Measurements from ENCODE around the gene IMPDH1.

The IMPDH1 gene

DNA sequence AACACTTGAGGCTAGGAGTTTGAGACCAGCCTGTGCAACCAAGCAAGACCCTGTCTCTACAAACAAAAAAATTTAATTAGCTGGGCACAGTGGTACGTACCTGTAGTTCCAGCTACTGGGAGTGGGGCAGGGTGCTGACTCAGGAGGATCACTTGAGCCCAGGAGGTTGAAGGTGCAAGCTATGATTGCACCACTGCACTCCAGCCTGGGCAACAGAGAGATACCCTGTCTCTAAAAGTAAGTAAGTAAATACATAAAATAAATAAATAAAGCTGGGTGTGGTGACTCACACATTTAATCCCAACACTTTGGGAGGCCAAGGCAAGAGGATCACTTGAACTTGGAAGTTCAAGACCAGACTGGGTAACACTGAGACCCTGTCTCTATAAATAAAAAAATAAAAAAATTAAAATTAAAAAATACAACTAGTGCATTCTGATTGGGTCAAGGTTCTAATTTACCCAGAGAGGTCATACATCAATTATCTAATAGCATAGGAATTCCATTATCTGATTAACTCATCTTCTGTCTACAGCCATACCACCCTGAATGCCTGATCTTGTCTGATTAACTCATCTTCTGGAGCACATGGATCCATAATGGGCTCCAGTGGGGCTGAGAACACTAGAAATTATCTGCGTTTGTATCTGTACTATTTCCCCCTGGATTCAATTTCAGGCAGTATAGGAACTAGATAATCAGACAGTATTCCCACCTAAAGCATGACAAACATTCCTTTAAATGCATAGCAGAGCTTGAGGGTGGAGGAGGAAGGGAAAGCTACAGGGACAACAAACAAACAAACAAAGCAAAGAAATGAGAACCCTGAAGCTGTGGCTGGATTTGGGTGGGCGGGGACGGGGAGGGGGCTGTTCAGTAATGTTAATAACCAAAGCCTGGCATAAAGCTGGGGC lies 24.9 kb upstream of the IMPDH1 start:
- no peak for DNase-seq

DNA sequence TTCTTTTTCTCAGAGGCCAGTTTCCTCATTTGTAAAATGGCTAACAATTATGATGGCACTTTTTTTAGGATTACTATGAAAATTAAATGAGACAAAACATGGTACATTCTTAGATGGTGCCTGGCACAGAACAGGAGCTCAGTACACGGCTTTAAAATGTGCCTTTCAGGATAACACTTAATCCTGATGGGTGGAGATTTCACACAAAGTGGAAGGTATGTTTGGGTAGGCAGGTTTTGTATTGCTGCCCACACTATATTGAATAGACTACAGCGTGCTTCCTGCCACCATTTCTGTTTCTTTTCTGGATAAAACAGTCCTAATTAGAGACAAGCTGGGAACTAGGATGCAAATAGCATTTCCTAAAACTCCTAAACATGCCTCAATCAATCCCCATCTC lies 22.0 kb upstream of the IMPDH1 start:
- DNase-seq = no peak

DNA sequence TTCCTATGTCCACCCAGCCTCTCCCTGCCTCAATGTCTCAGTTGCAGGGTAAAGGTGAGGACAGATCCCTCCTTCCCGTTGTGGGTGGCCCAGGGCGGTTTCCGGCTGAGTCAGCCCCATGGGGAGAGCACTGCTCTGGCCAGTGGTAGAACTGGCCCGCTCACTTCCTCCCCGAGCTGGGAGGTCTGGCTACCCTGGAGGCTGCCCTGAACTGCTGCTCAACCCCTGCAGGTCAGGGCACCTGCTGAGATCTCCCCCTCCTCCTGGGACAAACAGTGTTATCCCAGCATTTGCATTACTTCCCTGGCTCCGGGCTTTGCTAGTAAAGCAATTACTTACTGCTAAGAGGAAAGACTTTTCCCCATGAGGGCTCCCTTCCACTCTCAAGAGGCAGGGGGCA lies 21.4 kb upstream of the IMPDH1 start:
- no peak for DNase-seq

DNA sequence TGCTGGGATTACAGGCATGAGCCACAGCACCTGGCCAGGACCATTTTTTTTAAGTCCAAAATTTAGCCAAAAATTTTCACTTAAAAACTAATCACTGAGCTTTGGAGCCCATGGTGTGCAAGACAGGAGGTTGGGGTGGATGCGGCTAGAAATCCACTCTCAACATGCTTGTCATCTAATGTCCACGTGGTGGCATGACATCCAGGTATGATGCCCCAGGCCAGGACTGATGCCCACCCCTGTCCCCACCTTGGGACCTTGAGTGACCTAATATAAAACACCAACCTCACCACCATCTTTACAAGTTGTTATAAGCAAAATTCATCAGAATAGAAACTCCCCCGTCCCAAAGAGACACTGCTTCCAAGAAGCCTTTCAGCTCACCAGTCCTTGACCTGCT lies 20.4 kb upstream of the IMPDH1 start:
- DNase-seq = no peak

DNA sequence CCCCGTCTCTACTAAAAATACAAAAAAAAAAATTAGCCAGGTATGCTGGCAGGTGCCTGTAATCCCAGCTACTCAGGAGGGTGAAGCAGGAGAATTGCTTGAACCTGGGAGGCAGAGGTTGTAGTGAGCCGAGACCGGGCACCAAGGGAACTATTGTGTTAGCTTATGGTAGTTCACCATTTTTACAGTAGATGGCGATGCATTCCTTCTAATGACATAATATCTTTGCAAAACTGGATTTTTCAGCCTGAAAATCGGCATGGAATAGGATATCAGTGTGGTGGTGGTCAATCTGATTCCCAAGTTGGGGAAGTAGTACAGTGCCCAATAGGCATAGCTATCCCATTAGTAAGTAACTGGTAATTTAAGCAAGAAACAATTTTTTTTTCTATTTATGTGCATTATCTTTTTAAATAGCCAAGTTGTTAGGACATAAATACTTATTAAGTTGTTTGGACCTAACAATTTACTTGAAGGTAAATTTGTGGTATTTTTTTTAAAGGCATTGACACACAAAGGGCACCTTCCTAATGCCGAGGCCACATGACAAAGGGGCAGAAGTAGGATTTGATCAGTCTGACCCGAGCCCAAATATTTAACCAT lies 17.6 kb upstream of the IMPDH1 start:
- DNase-seq = peak; percentile 64

DNA sequence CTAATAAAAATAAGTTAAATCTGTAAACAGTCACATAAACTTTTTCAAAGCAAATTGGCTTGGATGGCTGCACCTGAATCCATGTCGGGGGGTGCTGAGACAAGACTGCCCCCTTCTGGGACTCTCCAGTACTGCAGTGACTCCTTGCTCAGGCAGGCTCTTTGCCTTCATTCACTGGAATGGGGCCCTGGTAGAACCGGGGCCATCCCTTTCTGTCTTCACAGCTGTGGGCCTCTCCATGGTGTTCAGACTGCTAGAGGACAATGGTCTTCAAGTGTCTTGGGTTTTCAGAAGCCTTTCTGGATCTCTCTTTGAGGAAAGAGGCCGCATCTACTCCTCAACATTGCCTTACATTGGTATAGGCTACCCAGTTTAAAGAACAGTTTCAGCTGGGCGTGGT lies 16.1 kb upstream of the IMPDH1 start:
- DNase-seq = peak; percentile 70

DNA sequence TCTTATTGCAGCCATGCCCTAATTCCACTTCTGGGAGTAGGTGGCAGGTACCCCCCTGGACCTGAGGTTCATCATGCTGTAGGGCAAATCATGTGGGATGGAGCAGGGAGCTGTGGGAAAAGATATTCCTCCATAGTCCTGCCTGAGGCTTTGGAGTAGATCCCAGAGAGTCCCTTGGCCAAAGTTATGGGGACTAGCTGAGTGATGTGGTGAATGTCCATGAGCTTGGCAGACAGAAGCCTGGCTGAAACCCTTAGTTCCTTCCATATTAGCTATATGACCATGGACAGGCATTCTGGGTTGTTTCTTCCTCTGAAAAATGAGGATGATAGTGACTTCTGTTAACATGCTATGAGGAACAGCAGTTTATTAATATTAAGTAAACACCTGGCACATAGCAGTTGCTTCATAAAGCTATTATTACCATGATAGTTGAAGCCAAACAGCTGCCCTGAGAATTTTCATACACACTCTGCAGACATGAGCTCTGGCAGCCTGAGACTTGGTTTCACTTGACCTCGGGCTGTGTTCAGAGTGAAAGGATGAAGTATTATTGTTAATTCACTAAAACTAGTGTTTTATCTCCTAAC lies 15.0 kb upstream of the IMPDH1 start:
- no peak for DNase-seq

DNA sequence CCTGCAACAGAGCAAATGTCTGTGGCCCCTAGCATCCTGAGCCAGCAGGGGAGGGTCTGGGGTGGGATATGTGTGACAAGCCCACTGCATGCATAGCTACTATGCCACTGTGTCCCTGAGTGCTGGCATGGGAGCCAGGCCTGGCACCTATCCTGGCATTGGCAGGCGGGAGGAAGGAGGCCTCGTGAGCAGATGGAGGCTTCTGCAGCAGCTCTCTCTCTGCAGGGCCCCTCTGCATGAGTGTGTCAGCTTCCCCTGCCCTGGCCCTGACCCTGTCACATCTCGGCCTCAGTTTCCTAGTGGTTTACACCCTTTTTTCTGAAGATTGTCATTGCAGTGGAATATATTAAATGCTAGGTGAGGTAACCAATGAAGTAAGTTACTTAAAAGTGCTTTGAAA lies 13.1 kb upstream of the IMPDH1 start:
- DNase-seq = no peak

DNA sequence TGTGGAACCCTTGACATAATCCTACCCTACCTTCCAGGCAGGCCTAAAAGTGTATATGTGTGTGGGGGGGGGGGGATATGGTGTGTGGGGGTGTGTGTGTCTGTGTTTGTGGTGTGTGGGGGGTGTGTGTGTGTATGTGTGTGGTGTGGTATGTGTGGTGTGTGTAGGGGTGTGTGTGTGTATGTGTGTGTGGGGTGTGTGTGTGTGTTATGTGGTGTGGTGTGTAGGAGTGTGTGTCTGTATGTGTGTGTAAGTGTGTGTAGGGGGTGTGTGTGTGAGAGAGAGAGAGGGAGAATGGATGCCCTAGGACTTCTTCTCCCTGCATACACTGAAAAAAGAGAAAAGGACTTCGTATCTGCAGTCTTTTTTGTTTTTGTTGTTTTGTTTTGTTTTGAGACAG lies 12.3 kb upstream of the IMPDH1 start:
- DNase-seq = no peak

DNA sequence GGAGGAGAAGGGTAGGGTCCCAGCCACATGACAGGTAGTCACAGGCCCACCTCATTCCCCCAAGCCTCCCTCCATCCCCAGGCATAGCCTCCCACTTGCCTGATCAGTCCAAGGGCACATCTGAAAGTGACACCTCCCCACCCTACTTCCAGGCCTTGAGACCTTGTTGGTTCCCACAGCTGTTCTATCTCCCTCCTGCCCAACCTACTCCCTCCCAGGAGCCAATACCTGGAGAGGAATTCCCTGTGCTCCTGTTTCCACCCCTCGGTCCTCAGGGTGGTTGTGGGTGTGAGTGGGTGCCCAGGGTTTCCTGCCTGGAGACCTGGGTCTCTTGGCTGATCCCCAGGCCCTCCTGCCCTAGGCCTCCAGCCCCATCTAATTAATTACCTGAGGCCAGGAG lies 11.6 kb upstream of the IMPDH1 start:
- no peak for DNase-seq

DNA sequence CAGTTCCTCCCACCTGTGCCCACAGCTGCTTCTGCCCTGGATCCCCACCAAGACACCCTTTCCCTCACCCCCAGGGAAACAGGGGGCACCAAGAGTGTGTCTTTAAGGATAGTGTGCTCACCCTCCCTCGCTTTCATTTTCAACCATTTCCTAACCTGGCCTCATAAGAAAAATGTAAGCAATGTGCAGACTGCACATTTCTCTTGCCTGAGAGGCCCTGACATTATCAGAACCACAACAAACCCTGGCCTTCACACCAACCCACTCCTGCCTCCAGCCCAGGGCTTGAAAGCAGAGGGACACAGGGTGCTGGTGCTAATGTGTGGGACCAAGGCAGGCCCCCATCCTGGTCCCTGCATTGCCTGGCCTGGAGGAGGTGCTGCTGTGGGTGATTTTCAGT lies 11.0 kb upstream of the IMPDH1 start:
- DNase-seq = no peak

DNA sequence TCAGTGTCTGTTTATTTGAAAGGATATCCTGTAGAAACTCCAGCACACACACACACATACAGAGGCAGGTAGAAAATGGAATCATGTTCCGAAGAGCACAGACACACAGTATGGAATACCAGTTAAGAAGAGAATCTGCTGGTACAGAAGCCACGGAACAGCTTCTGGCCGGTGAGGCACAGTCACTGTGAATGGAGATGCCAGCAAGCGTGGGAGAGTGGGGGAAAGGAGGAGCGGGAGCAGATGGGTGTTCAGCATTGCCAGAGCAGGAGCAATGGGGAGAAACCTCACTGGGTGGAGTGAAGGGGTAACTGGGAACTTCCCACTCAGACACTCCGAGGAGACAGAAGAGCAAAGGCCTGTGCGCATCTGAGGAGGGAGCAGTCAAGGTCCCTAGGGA lies 9.5 kb upstream of the IMPDH1 start:
- no peak for DNase-seq

DNA sequence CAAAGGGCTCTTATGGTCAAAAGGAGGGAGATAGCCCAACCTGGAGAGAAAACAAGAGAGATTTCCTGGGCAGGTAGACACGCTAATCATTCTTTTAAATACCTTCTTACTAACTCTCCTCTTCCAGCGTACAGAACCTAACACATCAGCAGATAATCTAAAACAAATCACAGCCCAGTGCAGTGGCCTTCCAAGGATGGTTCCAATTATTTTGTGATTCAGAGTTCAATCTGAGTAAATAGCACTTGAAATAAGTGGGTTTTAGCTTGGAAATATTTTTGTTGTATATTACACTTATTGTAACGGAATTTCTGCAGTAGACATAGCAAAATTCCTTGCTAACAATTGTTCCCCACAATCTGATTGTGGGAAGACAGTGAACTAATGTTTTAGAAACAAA lies 7.3 kb upstream of the IMPDH1 start:
- no peak for DNase-seq

DNA sequence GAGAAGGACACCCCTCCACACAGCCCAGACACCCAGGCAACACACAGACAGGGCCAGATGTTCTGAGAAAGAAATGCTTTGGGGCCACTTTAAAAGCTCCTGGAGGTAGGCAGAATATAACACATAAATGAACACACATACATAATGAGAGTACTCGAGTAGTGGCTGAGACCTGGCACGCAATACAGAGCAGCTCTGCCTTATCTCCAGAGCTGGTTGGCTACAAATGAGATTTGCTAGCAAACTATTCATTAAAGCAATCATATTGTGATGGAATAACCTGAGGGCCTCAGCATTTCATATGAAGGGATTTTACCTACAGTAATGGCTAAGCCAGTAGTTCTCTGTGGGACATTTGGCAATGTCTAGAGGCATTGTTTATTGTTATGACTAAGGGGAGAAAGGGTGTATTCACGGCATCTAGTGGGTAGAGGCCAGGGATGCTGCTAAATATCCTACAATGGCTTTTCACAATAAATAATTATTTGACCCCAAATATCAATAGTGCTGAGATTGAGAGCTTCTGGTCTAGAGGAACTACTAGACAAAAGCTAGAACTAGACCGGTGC lies 5.5 kb upstream of the IMPDH1 start:
- DNase-seq = no peak

DNA sequence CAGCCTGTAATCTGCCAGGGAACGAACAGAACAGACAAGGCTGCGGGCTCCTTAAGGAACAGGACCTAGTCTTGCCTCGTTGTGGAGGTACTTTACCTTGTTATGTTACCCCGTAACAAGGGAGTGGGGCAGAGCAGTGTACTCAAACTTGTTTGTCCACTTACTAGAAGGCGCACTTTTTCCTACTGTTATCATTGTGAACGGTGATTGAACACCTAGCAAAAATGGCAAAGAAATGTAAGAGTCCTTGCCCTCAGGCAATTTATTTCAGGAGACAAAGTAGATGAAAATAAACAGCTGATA lies 620 bp upstream of the IMPDH1 start:
- no peak for DNase-seq

DNA sequence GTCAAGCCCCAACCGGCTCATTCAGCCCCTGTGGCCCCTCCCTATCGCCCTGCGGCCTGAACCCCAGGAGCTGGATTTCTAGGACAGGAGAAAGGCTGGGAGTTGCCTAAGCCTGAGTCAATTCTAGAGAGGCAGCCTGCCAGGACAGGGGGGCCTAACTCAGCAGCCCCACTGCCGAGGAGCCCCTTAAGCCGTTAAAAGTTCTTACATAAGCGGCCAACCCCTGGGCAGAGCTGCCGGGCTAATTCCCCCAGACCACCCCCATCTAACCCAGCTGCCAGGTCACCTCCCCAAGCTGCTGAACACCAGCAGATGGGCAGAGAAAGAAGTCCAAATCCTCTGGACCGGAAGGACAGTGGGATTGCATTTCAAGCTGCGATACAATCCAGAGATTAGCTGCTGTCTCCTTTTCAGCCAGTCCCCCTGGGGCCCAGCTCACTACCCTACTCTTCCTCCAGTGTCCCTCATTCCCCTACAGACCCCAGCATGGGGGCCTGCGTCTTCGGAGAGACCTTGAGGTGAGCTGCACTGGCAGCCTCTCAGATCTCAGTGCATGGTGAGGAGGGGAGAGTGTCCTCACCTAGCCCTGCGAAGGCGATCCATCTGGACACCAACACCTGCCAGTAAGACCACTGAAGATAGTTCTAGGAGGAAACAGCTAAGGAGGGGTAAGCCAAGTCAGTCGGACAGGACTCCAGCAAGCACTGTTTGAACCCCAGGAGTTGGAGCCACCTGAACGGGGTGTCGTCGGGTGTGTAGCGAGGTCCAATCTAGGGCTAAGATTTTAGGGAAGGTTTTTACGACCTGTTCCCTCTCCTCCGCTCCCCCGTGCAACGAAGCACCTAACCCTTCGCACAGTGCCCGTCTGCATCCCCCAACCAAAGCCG lies 830 bp downstream of the IMPDH1 start:
- DNase-seq = peak; percentile 77

DNA sequence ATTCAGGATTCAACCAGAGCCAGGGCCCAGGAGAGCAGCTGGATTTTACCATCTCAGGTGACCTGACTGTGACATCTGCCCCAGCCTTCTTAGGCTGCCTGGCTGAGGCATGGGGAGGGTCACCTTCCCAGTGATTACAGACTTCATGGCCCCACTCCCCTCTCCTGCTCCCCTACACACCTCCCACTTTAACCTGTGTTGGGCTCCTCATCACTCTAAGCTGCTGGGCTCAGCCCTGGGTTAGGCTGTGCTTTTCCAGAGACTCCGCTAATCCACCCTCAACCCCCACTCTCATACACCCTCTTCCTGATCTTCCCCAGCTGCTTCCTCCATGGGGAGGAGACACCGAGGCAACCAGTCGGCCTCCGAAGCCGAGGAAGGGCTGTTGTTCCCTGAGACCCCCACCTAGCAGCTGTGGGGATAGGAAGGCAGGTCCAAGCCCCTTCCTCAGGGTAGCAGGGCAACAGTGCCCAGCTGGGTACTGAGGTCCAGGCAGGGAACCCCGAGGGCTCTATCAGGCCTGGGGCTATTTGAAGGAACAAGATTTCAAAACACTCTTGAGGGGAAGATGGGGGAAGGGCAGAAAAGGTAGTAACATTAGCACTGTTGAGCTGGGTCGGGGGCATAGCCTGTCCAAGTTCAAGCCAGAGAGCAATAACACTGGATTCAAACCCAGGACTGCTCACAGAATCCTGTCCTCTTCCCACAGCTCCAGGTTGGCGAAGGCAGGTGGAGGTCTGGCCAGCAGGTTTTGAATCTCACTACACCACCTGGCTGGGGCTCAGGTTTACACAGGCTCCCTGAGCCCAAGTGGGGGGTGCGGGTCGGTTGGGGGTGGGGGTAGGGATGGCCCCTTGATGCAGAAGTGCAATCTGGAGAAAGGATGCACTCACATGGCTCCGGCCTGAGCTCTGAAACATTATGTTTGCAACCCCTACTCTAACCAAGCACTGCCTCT lies 1.8 kb downstream of the IMPDH1 start:
- peak; percentile 39 for DNase-seq

DNA sequence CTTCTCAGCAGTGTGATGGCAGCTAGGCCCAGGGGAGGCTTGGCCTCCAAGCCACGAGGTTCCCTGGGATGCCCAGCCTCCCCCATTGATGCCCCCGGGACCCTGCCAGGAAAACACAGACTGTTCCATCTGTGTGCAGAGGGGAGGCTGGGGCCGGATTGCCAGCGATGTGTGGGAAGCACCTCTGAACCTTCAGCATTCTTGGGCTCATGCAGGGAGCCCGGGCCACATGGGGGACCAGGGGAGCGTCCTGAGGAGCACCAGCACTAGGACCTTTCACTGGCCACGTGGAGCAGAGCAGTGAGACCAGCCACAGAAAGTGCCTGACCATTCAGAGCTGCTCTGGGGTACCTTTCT lies 2.6 kb downstream of the IMPDH1 start:
- peak; percentile 27 for DNase-seq

DNA sequence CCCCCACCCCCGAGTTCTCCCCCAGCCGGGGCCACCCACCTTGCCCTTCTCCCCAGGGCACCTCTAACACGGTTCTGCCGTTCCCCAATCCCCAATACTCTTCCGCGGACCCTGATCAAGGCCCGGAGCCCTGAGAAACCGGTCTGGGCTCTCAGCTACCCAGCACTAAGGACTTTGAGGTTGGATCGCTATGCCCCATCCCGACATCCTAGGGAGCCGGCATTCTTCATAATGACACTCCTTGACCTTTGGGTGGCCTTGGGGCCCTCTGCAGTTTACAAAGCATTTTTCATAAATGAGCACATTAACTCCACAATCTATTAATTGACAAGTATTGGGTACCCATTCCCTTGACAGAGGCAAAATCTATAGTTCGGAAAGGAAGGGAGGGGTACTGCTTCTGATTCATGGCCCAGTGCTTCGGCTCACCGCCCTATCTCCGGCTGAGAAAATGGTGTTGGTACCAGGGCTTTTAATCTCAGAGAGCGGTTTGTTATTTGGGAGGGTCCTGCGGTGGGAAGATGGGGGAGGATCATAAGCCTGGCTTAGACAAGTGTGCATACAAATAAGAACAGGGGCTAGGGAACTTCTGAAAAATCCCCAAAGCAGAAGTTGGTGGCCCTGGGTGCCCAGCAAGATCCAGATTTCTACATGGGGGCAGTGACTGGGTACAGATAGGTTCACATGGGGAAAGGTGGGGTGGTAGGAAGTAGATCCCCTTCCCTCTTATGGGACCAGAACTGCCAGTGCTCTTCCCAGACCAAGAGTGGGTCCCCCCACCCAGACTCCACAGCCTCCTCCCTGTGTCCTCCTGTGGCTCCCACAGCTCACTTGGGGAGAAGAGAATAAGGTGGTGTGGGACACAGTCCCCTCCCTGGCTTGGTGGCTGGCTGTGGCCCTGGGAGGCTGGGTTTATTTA lies 3.2 kb downstream of the IMPDH1 start:
- peak; percentile 34 for DNase-seq

DNA sequence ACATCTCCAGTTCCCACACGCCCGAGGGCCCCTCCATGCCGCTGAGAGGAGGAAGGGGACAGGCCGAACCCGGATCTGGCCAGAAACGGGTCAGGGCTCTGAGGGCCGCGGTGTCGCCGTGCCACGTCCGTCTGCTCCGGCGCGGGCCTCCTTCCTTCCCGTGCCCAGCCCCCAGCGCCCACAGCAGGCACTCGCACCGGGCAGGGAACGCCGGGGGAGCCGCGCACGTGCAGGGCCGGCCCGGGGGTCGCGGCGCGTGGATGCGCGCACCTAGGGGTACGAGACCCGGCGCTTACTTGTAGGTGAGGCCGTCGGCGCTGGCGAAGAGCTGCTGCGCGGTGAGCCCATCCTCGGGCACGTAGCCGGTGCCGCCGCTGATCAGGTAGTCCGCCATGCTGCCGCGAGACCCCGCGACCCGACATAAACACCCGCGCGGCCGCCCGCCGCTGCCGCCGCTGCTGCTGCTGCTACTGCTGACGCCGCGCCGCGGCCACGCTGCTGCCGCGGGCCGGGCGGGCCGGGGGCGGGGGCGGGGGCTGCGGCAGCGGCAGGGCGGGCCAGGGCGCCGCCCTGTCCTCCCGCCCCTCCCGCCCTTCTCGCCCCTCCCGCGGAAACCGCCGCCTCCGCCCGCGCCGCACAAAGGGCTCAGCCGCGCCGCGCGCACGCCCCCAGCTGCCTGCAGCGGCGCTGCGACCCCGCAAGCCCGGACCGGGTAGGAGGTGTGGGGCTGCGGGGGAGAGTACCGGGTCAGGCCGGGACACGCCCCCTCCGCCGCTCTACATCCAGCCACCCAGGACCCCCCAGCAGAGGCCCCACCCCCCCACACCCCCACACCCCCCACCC lies 4.1 kb downstream of the IMPDH1 start:
- peak; percentile 75 for DNase-seq
